ENCODE measurements around the gene CELF2.

The CELF2 gene

DNA sequence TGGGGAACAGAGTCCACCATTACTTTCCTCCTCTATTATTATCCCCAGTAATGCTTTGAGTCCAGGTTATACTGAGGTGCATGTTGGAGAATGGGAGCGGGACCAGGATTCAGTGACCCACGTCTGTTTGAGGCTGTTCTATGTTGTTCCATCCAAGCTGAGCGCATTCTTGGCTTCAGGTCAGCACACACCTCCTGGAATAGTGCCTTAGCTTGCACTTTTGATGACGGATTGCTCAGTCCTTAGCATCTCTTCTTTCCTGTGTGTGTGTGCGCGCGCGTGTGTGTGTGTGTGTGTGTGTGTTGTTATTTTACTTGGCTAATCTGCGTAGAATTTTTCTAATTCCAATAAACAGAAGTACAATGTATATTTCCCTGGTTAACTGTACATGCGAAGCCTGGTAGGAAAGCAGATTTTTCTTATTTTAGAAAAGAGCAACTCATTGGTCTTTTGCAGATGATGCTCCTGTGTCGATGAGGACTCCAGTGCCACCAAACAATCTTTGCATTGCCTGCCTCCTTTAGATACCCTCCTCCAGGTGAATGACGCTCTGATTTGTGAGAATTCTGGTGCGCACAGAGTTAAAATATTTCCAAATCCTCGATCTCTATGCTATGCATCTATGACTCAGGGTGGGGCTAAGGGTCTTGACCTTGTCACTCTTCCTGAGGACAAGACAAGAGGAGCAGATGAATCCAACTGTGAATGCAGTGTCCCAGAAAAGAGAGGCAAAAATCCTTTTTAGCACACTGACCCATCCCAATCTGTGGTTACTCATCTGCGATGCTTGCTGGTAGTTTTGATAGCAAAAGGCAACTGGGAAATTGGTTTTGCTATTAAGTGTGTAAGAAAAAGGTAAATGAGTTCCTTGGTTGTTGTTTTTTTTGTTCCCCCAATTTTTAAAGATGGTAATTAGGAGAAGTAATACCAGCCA, 13.3 kb upstream of the CELF2 start:
- no peak for DNase-seq

DNA sequence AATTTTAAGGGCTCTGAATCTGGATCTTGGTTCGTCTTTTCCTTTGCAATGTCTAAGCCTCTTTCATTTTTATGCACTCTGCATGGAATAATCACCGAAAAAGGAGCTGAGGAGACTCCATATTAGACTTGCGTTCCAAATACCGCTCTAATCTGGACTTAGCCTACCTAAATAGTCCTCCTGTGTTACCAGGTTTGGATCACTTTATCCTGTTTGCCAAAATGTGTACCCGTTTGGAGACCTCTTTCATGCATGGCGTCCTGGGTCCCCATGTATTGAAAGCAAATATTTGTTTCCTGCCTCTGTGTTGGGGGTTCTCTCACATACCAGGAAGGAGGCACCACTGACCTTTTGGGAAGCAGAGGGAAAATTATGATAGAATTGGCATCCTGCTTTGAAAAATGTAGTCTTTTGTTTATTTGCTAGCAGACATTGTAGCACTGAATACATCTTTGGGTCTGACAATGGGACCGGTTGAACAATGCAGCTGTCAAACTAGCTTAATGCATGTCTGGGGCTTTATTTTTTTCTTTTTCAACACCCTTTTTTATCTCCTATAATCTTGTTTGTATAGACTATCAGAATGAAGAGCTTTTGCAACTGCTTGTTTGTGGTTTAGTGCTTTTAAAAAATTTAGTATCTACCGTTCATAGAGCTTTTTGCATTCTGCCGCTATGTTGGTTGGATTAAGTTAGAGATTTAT, 11.8 kb upstream of the CELF2 start:
- no peak for DNase-seq

DNA sequence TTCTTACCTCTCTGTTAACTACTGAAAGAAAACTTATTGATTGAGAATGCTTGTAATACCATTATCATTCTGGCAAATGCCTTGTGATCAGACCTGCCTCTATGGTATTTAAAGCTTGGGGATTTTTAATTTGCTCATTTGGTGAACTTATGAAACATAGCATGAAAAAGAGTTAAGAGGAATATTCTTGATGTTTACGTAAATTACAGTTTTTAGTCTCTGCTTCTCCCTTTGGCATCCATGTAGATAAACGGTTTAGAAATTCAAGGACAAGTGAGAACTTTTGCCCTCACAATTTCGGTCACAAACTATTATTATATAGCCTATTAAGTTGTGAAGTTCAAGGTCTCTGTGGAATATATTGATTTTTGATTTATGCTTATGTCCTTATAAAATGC, 11.2 kb upstream of the CELF2 start:
- no peak for DNase-seq

DNA sequence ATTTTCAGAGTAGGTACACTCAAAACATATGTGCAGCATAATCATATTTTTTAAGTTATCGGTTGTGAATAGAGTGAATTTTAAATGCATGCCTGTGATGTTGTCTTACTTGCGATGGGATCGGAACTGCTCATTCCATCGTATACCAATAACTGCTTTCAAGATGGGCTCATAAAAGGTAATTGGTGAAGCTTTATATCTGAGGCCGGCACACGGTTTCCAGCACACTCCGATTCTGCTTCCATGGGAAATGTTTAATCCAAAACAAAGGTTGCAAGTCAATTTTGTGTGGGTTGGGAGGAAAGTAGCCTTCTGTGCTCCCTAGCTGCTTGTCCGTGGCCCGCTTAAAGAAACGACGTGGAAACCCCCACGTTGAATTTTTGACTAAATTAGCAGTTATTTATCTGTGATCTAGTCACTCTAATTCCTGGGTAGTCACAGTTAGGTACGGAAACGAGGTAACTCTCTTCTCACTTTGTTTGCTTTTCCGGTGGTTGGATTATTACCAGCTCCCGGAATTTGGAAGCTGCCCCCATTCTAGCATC, 10.1 kb upstream of the CELF2 start:
- no peak for DNase-seq

DNA sequence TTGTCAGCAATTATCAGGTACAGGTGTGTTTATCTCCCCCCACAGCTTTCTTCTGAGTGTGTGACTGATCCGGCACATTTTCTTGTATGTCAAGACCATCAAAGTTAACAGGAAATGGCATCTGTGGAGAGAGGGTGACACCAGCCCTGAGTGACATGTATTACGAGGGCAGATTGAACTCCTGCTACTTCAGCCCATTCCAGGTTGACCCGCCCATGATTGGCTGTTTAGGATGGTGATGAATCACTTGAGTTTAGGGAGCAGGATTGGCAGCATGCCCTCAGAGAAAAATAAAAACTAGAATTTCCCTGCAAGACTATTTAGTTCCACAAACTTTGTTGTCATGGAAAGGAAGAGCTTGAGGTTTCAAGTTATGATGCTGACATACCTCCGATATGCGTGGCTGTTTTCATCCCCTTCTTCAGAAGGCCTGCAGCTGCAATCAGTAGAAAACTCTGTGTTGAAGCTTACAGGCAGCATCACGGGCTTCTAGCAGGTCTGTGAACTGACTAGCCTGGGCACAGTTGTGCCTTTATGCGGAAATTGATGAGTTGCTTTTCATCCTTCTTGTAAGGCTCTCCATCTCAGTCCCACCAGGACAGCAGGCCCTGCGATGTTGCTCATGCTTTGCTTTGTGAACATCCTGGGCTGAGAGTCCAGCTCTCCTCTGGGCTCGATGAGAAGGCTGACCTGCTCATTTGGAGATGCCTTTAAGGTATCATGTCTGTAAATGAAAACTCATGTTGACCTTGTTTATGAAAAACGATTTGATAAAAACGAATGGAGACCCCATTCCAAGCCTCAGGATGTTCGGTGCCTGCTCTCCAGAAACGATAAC, 8.0 kb upstream of the CELF2 start:
- DNase-seq: no peak

DNA sequence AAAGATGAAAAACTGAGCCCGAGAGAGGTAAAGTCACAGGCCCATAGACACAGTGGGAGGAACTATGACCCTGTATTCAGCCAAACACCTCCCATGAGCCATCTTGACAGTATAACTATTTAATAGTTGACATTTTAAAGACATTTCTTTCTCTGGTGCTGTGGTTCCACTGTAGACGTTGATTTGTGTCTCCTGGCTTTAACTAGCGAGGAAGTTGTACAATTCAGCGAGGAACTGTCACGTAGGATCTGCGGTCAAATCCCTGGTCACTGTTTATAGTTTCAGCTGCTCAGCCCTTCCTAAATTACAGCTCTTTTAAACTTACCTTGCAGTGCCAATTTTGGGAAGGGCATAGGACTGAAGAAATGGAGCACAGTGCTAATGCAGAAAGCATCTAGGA, 7.1 kb upstream of the CELF2 start:
- DNase-seq: no peak

DNA sequence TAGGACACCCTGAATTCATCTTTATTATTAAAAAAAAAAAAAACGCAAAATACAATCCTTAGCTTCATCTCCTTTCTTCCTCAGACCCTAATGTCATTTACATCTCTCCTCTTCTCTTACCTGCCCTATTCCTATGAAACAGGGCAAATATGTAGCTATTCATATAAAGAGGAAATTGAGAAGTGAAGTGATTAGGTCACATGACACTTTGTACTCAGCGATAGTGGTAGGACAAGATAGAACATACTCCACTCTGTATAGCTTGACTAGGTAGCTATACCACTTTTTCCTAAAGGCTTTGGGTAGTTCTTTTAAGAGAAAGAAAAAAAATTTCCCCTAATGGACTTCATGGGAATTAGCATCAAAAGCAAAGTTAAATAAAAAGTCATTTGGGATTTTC, 6.2 kb upstream of the CELF2 start:
- no peak for DNase-seq

DNA sequence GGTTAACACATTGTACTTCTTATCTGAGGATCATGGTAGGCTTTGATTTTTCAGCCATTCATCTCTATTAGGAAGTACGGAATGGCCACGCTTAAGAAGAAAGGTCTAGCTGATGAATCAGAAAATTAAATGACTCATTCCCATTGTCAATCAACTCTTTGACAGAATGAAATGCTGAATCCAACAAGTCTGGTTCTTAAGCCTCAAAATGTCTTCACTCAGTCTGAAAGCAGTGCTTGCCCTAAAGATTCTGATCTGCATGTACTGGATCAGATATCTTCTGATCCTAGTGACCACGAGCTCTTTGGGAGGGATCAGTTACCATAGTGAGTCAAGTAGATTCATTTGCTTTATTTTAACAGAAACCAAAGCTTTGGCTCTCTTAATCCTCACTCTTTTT, 5.7 kb upstream of the CELF2 start:
- DNase-seq: no peak

DNA sequence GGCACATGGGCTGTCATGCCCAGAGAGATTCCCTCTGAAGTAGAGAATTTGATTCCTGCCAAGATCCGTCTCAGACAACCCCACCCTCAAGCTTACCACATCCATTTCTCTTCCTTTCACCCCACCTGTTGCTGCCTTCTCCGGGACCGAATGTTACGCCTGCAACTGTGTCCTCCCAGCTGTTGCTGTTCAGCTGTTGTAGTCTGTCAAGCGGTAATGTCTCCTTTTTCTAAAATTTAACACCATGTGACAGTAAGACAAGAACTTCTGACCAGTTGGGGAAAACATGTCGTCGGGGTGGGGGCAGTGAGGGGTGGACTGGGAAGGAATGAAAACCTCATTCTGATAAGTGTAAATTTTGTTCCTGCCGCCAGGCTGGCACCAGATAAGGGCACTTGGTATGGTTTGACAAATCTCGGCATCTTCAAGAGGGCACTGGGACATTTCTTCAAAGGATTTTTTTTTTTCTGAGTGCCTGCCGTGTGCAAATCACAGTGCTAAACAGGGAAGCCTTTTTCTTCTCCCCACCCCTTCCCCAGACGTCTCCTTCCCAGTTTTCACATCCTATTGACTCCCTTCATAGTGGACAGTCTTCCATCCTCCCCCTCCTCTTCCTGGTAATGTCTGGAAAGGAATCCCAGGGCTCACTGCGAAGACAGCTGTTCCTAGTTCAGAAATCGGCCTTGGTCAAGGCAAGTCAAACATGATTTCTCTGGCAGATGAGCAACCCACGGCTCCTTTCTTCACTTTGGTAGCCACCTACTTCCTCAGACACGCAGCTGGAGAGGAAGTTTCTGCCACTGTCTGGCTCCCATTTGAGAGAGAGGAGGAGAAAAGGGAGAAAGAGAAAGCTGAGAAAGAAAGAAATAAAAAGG, 5.0 kb upstream of the CELF2 start:
- DNase-seq: no peak

DNA sequence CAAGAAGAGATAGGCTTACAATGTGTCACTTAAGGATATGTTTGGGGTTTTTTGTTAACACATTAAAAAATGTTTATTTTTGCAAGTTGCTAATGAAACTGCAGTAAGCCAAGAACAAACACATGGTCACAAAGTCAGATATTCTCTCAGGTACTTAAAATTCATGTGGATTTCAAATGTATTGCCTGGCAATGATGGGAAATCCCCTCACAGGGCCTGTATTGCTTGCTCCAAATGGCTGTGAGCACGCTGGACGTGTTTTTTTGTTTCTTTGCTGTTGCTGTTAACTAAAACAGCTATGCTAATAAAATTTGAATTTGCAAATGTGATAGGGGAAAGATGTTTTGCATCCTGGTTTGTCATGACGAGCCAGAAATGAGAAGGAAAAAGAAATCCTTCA, 3.8 kb upstream of the CELF2 start:
- no peak for DNase-seq

DNA sequence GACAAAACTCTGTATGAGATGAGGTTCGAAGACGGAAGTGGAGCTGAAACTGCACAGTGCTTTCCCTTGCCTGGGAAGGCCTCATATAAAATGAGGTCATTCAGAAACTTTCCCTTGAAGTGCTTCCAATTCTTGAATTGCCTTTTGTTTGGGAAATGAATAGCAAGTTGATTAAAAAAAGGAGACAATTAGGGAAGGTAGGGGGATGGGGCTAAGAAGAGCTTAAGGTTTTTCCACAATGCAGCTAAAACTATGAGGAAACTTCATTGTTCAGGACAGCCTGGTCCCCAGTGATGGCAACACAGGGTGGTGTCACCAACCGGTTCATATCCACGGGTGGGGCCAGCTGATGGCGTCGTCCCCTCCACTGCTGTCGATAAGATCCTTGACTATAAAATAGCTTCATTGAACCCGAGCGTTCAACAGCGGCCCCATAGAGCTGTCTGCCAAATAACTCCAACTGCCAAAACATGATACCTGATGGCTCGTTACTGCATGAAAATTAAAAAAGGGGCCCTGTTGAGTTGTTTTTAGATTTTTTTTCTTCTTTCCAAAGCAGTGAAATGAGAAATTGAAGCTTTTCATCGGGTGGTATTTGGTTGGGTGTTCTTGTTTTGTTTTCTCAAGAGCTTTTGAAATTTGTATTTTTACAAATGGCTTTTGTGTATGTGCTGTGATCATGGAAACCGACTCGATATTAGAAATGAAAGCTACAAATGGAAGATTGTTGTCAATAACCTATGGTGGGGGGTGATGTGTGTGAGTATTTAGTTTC, 2.8 kb upstream of the CELF2 start:
- no peak for DNase-seq

DNA sequence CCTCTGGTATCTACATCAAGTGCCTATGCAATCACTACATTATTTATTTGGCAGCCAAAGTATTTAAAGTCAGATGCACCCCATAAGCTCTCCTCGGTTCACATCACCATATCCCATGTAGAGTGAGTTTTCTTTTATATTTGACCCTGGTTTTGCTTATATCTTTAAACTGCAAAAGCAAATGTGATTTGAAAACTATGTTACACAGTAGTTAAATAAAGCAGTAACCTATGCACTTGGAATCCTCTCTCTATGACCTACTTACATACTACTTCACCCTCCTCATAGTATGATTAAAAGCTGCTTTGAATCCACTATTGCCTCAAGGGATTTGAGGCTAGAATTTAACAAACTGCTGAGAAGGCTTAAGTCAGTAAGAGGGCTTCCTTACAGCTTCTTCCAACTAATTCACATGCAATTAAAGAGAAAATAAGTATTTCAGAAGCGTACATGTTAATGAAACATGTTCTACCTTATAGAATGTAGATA, 2.2 kb upstream of the CELF2 start:
- DNase-seq: no peak

DNA sequence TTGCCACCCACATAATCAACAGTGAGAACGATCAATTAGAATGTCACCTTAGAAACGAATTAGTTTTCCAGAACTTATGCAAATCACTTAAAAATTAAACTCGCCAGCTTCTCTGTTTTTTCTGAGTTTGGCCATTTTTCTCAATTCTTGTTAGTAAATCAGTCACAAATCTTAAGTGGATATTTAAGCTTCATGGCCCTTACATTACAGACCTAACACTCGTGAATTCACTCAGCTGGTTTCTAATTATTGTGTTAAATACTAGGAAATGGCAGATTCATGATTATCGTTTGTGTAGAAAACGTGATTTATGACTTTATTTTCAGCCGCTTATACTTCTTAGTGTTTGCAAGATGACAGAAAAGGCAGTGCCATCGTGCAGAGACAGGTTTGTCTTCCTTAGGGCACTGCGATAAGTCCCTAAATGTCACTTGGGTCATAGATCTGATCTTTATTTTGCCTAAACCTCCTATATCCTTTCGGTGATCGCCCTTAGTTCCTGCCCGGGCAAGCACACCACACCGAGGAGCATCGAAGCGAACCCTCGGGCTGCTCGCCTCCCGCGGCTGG, 587 bp upstream of the CELF2 start:
- DNase-seq: no peak

DNA sequence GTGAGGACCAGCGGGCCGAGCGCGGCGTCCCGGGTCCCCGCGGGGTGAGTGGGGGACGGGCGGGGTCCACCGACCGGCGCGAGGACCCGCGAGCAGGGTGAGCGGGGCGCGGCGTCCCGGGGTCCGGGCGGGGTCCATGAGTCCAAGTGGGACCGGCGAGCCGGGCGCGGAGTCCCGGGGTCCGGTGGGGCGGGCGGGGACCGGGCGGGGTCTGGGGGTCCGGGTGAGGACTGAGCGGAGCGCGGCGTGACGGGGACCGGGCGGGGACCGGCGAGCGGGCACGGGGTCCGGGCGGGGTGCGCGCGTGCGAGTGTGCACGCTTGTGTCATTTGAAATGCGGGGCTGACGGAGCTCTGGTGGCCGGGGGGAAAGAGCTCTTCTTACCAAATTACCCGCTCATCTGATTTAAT, 765 bp downstream of the CELF2 start:
- DNase-seq: peak; percentile 19

DNA sequence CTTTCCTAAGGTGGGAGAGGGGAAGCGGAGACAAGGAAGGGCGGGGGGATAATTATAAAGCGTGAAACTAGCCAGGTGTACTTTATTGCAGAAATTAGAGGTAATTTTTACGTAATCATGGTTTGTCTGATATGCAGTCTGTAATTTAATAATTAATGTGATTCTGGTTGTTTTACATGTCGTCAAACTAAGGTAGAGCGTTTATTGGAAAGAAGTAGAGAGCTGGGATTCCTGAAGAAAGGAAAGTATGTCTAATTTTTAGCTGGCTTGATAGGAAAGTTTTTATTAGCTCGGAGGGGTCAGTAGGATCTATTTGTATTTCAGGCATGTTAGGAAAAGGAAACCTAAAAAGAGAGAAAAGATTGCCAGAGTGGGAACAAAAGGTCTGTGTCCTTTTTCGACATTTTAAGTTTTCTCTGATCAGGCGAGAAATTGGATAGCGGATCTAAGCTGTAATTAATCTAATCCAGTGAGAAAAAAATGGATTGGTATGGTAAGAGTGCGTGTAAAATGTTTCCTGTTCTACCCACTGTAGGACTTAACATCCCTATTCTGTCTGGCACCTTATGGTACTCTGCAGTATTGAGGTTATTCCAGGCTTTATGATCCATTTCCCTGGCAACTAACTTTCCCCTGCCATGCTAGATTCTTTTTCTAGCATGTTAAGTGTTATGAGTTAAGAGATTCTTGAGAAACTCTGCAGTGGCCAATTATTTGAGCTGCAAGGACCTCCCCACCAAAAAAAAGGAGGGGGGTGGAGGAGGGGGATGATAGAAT, 1.4 kb downstream of the CELF2 start:
- no peak for DNase-seq

DNA sequence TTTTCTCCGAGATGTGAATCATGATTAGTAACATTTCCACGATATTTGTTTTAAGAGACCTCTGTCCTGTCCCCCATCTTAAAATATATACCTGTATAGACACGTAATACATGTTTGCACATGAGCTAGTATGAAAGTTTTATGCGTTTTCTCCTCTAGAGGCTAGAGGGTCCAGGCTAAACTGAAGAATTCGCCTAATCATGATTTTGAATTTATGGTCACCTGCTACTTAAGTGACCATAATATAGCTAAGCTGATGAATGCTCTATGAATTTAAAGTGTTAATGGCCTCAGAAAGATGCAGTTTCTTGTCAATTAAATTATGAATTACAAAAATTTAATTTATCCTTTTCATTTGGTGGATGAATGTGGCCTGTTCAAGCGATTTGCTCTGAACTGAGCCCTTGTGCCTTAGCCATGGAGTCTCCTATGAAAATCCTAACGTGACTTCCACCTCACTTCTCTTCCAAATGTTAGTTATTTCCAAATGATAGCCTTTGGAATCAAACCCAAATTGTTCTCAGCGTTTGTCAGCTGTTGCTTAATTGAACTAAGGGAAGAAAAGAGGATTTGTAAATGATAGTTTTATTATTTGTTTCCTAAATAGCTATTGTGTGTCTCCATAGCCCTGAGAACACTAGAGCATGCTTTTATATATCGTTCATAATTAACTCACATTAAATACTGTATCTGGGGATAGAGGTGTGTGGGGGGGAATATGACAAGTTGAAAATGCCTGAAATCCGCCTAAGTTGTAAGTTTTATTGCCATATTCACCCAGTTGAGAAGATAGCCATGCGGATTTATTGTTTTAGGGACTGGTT, 2.3 kb downstream of the CELF2 start:
- DNase-seq: no peak

DNA sequence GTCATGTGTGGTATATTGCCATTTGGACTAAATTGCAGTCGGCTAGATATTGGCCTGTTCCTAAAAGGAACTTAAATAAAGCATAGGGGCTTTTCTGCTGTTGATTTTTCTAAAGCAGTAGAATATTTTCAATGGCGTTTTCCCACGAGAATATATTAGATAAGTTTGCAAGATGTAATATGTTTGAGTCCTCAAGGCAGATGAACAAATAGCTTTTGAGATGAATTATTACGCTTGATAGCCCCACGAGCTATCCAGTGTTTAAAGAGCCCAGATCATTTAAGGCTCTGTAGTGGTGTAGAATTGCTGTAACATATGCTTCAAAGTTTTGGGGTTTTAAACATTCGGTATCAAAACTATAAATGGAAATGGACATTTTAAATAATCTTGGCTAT, 2.9 kb downstream of the CELF2 start:
- DNase-seq: no peak

DNA sequence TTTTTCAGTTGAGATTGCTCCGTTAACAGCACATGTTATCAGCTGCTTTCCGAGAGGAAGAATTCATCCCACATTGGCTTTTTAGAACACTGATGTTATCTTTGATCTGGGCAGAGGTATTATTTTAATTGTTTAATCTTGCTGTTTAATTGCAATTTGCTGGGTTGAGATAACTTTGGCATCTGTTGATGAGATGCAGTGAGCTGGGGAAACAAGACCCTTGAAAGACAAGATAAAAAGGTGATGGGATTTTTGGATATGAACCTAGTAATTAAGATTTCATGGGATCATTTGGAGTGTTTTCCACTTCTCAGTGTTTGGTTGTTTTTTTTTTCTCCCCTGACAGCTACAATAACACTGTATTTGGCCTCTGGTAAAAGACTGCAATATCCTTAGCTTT, 4.5 kb downstream of the CELF2 start:
- DNase-seq: no peak
